K562 (cell line): ENCODE data around the gene HBQ1. TPM values are rescaled to one million over a fixed set of nuclear protein-coding genes. Genes with fewer than 3 reads are reported as not detected.

Experiments
- GATAD2A ChIP-seq: fragments of 450-650 bp; IDR thresholded peaks from 2 replicates; pipeline ENCODE4 v1.6.1; 2017
- MTA3 ChIP-seq: fragments of 450-650 bp; formaldehyde crosslinking; IDR thresholded peaks from 2 replicates; pipeline ENCODE4 v1.6.1; 2017; ENCODE audit warnings: mild to moderate bottlenecking, borderline replicate concordance
- RNF2 ChIP-seq: sonication (generic); IDR thresholded peaks from 2 replicates; pipeline ENCODE4 v1.6.1; 2016
- SPI1 ChIP-seq: IDR thresholded peaks from 2 replicates; pipeline ENCODE4 v1.6.1; 2011; ENCODE audit warnings: low read depth, low read length, control low read depth, borderline replicate concordance
- TCF15 ChIP-seq: fragments of 250-450 bp; sonication (Bioruptor Pico); IDR thresholded peaks from 2 replicates; pipeline ENCODE4 v1.8.0; 2022; ENCODE audit warnings: moderate library complexity, mild to moderate bottlenecking, inconsistent platforms
- TFAP4 ChIP-seq: sonication (generic); formaldehyde crosslinking; IDR thresholded peaks from 2 replicates; pipeline ENCODE4 v1.8.0; 2022; ENCODE audit warnings: missing genetic modification reagents, mild to moderate bottlenecking, moderate library complexity, borderline replicate concordance
- VEZF1 ChIP-seq: fragments of 200-800 bp; sonication (Bioruptor generic); IDR thresholded peaks from 2 replicates; pipeline ENCODE4 v1.6.1; 2017; ENCODE audit warnings: missing genetic modification characterization, missing compliant biosample characterization
- polyA plus RNA-seq, 8 experiments: library from polyadenylated mRNA; depleted of rRNA in 4 of 8; stranded (reverse) in 5 of 8; unstranded in 3 of 8; fragments of >200 nt; fragmentation: Nextera tagmentation in 2 of 8; fragmentation: Illumina TruSeq in 1 of 8; extraction: Ambion mirVana in 2 of 8; extraction: Trizol in 1 of 8; gene quantifications; 2 replicates each; pipeline versions ENCODE4 v1.2.1 to v1.2.3, GENCODE V29; 2011 to 2014; ENCODE audit warnings: inconsistent platforms in 1 of 8, missing spikeins in 1 of 8
- total RNA-seq, 7 experiments: library from RNA; depleted of rRNA in 6 of 7; stranded (reverse); fragments of >200 nt in 6 of 7; fragmentation: Illumina TruSeq in 2 of 7; extraction: Trizol in 2 of 7; gene quantifications; 2 replicates each; pipeline versions ENCODE4 v1.2.1 to v1.2.3, GENCODE V29; 2011 to 2021; ENCODE audit warnings: low replicate concordance in 1 of 7

Gene HBQ1
- total and polyA plus RNA-seq, 9 of the 15 experiments (the other 6 are each of a cell fraction or from before 2014, with no cell fraction given) = 2.3 to 190 (median 19.8) TPM

- TF ChIP-seq GATAD2A (0 out of 2 replicates have a peak, but pooled peaks have one; percentile 53), VEZF1 (CRISPR knock-in tag) (no peak), TFAP4 (peak; percentile 29; the same call in 1 of the 2 replicates), MTA3 (0 out of 2 replicates have a peak, but pooled peaks have one; percentile 69), SPI1 (no peak), TCF15 (CRISPR knock-in tag) (peak; percentile 28; the same call in 1 of the 2 replicates), RNF2 (no peak)
Measured at GRCh38 chr16:154217-155030, 25.8 kb upstream of the HBQ1 start (continued).
